HG03066 (cell line): ENCODE results near the gene CNGA3.

Experiments
- ATAC-seq: cut with Tn5 transposase; IDR thresholded peaks from one replicate; pipeline ENCODE4 v1.9.1; 2021; ENCODE audit warnings: low read depth; ENCODE audit not compliant: unreplicated experiment

The CNGA3 gene

GRCh38 chr2:98324181-98324580, 22.1 kb upstream of the CNGA3 start:
- no peak for ATAC-seq

- ATAC-seq, result no peak
Observed at GRCh38 chr2:98327776-98328175, 18.5 kb upstream of the CNGA3 start.

GRCh38 chr2:98329549-98329948, 16.7 kb upstream of the CNGA3 start:
- no peak for ATAC-seq

GRCh38 chr2:98332989-98333388, 13.3 kb upstream of the CNGA3 start:
- no peak for ATAC-seq

GRCh38 chr2:98333922-98334321, 12.3 kb upstream of the CNGA3 start:
- ATAC-seq, result no peak

- no peak for ATAC-seq
Observed at GRCh38 chr2:98334439-98335078, 11.7 kb upstream of the CNGA3 start.

- no peak for ATAC-seq
Observed at GRCh38 chr2:98335271-98335670, 11.0 kb upstream of the CNGA3 start.

GRCh38 chr2:98341241-98341640, 5.0 kb upstream of the CNGA3 start:
- ATAC-seq, result no peak

- no peak for ATAC-seq
Observed at GRCh38 chr2:98343285-98343684, 3.0 kb upstream of the CNGA3 start.

GRCh38 chr2:98347298-98348065, 1.2 kb downstream of the CNGA3 start:
- no peak for ATAC-seq

- ATAC-seq, result no peak
Observed at GRCh38 chr2:98348066-98348561, 1.9 kb downstream of the CNGA3 start.

- no peak for ATAC-seq
Observed at GRCh38 chr2:98350411-98350810, 4.2 kb downstream of the CNGA3 start.

GRCh38 chr2:98355881-98356280, 9.6 kb downstream of the CNGA3 start:
- no peak for ATAC-seq

GRCh38 chr2:98356729-98357128, 10.5 kb downstream of the CNGA3 start:
- ATAC-seq, result no peak

- ATAC-seq, result no peak
Observed at GRCh38 chr2:98357849-98358248, 11.6 kb downstream of the CNGA3 start.

GRCh38 chr2:98359986-98360385, 13.7 kb downstream of the CNGA3 start:
- no peak for ATAC-seq

- no peak for ATAC-seq
Observed at GRCh38 chr2:98367721-98368120, 21.5 kb downstream of the CNGA3 start.

GRCh38 chr2:98369710-98370239, 23.5 kb downstream of the CNGA3 start:
- ATAC-seq, result no peak

- no peak for ATAC-seq
Observed at GRCh38 chr2:98372121-98372520, 25.9 kb downstream of the CNGA3 start.

- no peak for ATAC-seq
Observed at GRCh38 chr2:98372579-98372978, 26.3 kb downstream of the CNGA3 start.

- no peak for ATAC-seq
Observed at GRCh38 chr2:98374286-98374685, 28.0 kb downstream of the CNGA3 start.
